ENCODE measurements around the gene PHACTR1. TPM values are rescaled to one million over a fixed set of nuclear protein-coding genes. Genes with fewer than 3 reads are reported as not detected.

PHACTR1 gene
- total and polyA plus RNA-seq, 8 donors: 1.4 to 12.4 (median 9.3) TPM

GRCh38 chr6:13077117-13077516 lies 360.6 kb downstream of the PHACTR1 start:
- FAIRE-seq (no peak), DNase-seq (no peak), ATAC-seq (peak in 2 of 4 donors; percentile 45 to 53)
- intact Hi-C loops (cut with DNase I): no loop called here
- Histone ChIP-seq H3K36me3 (no peaks in the 10 kb centered on the region), H3K9me3 (no peaks in the 10 kb centered on the region), H3K4me3 (no peak overlapping the region), H3K27me3 (no peaks in the 10 kb centered on the region), H3K4me1 (peaks cover 20 to 31% (median 23%) of the 10 kb centered on the region in 3 donors), H3K27ac (no peak overlapping the region)
- no peak for TF ChIP-seq CTCF (IDR thresholded peaks at IDR 0.05)
- WGBS, 2 donors: 45% methylated on average over 1 of the region's 1 CpG

- intact Hi-C loops (cut with DNase I): no loop called here
Observed at GRCh38 chr6:13079096-13079723, 362.6 kb downstream of the PHACTR1 start.

GRCh38 chr6:13080462-13081188 lies 364.1 kb downstream of the PHACTR1 start:
- intact Hi-C loops (cut with DNase I): no loop called here
- no peak for TF ChIP-seq CTCF (IDR thresholded peaks at IDR 0.05)
- DNase-seq: no peak
- Histone ChIP-seq H3K27ac (peak overlapping the region in 1 of 4 donors; percentile 15), H3K4me1 (peaks cover 13 to 21% (median 20%) of the 10 kb centered on the region in 3 donors), H3K36me3 (no peaks in the 10 kb centered on the region), H3K27me3 (no peaks in the 10 kb centered on the region), H3K9me3 (no peaks in the 10 kb centered on the region), H3K4me3 (no peak overlapping the region)
- WGBS, 2 donors: 46 to 55% methylated on average over 5 of the region's 5 CpGs
- ATAC-seq: peak; percentile 46 to 80 (median 62)
- no peak for FAIRE-seq

More at GRCh38 chr6:13079096-13079723, 362.6 kb downstream of the PHACTR1 start:
- Histone ChIP-seq H3K27me3 (no peaks in the 10 kb centered on the region), H3K4me1 (peaks cover 16 to 24% (median 23%) of the 10 kb centered on the region in 3 donors), H3K27ac (peak overlapping the region in 1 of 4 donors; percentile 8), H3K36me3 (no peaks in the 10 kb centered on the region), H3K4me3 (no peak overlapping the region), H3K9me3 (no peaks in the 10 kb centered on the region)
- FAIRE-seq (no peak), DNase-seq (no peak), ATAC-seq (peak; percentile 33 to 64 (median 55))
- TF ChIP-seq CTCF (IDR thresholded peaks at IDR 0.05): no peak
- WGBS, 2 donors: 50 to 52% methylated on average over 6 of the region's 6 CpGs

GRCh38 chr6:13081189-13081563 lies 364.6 kb downstream of the PHACTR1 start:
- FAIRE-seq: no peak

More at GRCh38 chr6:13081189-13081563, 364.6 kb downstream of the PHACTR1 start:
- intact Hi-C loops (cut with DNase I): no loop called here
- ATAC-seq (no peak), DNase-seq (no peak)
- H3K4me1 ChIP-seq: peaks cover 9 to 21% (median 20%) of the 10 kb centered on the region in 3 donors
- WGBS, 2 donors: 84 to 94% methylated on average over 4 of the region's 4 CpGs
- no peak overlapping the region for H3K4me3 ChIP-seq
- H3K27ac ChIP-seq: no peak overlapping the region
- no peaks in the 10 kb centered on the region for H3K27me3 ChIP-seq
- no peaks in the 10 kb centered on the region for H3K36me3 ChIP-seq
- TF ChIP-seq CTCF (IDR thresholded peaks at IDR 0.05): no peak
- H3K9me3 ChIP-seq: no peaks in the 10 kb centered on the region

Measured in pancreas (tissue), 10 donors.